ENCODE results near the gene MTHFR.

- TF ChIP-seq, protein P1, sequence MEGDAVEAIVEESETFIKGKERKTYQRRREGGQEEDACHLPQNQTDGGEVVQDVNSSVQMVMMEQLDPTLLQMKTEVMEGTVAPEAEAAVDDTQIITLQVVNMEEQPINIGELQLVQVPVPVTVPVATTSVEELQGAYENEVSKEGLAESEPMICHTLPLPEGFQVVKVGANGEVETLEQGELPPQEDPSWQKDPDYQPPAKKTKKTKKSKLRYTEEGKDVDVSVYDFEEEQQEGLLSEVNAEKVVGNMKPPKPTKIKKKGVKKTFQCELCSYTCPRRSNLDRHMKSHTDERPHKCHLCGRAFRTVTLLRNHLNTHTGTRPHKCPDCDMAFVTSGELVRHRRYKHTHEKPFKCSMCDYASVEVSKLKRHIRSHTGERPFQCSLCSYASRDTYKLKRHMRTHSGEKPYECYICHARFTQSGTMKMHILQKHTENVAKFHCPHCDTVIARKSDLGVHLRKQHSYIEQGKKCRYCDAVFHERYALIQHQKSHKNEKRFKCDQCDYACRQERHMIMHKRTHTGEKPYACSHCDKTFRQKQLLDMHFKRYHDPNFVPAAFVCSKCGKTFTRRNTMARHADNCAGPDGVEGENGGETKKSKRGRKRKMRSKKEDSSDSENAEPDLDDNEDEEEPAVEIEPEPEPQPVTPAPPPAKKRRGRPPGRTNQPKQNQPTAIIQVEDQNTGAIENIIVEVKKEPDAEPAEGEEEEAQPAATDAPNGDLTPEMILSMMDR (IDR thresholded peaks at IDR 0.05), result no peak
- TF ChIP-seq POLR2AphosphoS5 (IDR thresholded peaks at IDR 0.05; ENCODE audit: insufficient read depth in 1 of 2, low read depth in 1 of 2) (peak; percentile 94 to 99), POLR2A (IDR thresholded peaks at IDR 0.05) (peak in 1 of 2 donors; percentile 22)
Measured at GRCh38 chr1:11790880-11791715, 14.7 kb downstream of the MTHFR start.

Data from vagina (tissue), 2 donors.